ENCODE results near the gene GPR156.

Gene GPR156

DNA sequence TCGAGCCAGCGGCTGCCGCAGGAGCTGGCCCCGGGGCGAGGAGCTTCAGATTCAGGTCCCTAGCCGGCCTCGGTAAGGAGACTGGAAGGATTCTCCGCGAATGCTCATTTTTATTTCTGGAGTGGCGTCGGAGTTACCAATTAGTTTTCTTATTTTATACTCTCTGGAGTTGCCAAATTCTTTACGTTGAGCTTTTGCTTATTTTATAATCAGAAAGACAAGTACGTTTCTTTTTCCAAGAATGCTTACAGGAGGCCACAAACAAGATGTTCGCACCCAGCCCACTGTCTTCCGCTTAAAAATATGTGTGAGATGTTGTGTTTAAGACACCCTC is 453 bp upstream of the GPR156 start:
- H3K4me3 ChIP-seq: peak overlapping the region; percentile 47 to 61
- TF ChIP-seq, protein P1, sequence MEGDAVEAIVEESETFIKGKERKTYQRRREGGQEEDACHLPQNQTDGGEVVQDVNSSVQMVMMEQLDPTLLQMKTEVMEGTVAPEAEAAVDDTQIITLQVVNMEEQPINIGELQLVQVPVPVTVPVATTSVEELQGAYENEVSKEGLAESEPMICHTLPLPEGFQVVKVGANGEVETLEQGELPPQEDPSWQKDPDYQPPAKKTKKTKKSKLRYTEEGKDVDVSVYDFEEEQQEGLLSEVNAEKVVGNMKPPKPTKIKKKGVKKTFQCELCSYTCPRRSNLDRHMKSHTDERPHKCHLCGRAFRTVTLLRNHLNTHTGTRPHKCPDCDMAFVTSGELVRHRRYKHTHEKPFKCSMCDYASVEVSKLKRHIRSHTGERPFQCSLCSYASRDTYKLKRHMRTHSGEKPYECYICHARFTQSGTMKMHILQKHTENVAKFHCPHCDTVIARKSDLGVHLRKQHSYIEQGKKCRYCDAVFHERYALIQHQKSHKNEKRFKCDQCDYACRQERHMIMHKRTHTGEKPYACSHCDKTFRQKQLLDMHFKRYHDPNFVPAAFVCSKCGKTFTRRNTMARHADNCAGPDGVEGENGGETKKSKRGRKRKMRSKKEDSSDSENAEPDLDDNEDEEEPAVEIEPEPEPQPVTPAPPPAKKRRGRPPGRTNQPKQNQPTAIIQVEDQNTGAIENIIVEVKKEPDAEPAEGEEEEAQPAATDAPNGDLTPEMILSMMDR (IDR thresholded peaks at IDR 0.05): no peak
- no peaks in the 10 kb centered on the region for H3K27me3 ChIP-seq
- intact Hi-C loops (cut with DNase I; ENCODE audit: low total_unique reads): no loop called here
- H3K9me3 ChIP-seq: no peaks in the 10 kb centered on the region
- no peaks in the 10 kb centered on the region for H3K36me3 ChIP-seq
- DNase-seq: no peak
- no peak overlapping the region for H3K27ac ChIP-seq
- H3K4me1 ChIP-seq: peaks cover 0 to 9% (median 7%) of the 10 kb centered on the region in 4 donors

GRCh38 chr3:120281261-120281660 is 3.8 kb downstream of the GPR156 start:
- Histone ChIP-seq H3K27ac (no peak overlapping the region), H3K36me3 (no peaks in the 10 kb centered on the region), H3K9me3 (no peaks in the 10 kb centered on the region), H3K4me3 (no peak overlapping the region), H3K27me3 (no peaks in the 10 kb centered on the region), H3K4me1 (peaks cover 0 to 9% (median 7%) of the 10 kb centered on the region in 4 donors)
- no peak for DNase-seq
- TF ChIP-seq, protein P1 (IDR thresholded peaks at IDR 0.05): no peak
- intact Hi-C loops (cut with DNase I; ENCODE audit: low total_unique reads): no loop called here

DNA sequence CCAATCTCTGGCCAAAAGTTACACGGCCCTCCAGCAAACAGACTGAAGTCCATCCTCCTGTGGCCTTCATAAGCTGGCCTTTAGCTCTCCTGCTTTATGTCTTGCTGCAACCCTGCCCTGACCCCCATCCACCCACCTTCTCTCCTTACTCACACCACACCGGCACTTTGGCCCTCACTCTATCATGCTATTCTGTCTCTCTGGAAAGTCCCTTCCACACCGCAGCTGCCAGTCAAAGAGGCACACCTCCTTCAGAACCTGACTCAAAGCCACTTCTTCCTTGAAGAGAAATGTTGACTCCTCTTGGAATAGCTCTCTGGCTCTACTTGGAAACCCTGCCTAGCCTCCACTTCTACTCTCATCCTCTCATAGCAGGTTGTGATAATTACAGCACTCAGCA is 4.5 kb downstream of the GPR156 start:
- Histone ChIP-seq H3K27me3 (no peaks in the 10 kb centered on the region), H3K4me1 (peaks cover 0 to 9% (median 7%) of the 10 kb centered on the region in 4 donors), H3K9me3 (no peaks in the 10 kb centered on the region), H3K27ac (no peak overlapping the region), H3K4me3 (no peak overlapping the region), H3K36me3 (no peaks in the 10 kb centered on the region)
- TF ChIP-seq, protein P1 (IDR thresholded peaks at IDR 0.05): no peak
- intact Hi-C loops (cut with DNase I; ENCODE audit: low total_unique reads): no loop called here
- DNase-seq: no peak

- H3K27ac ChIP-seq: no peak overlapping the region
- H3K4me1 ChIP-seq: peaks cover 0 to 5% (median 2%) of the 10 kb centered on the region in 4 donors
- H3K36me3 ChIP-seq: no peaks in the 10 kb centered on the region
- intact Hi-C loops (cut with DNase I; ENCODE audit: low total_unique reads): no loop called here
- H3K4me3 ChIP-seq: no peak overlapping the region
- no peaks in the 10 kb centered on the region for H3K27me3 ChIP-seq
- TF ChIP-seq, protein P1 (IDR thresholded peaks at IDR 0.05): no peak
- no peaks in the 10 kb centered on the region for H3K9me3 ChIP-seq
- DNase-seq: no peak
Measured at GRCh38 chr3:120280026-120280425, 5.0 kb downstream of the GPR156 start.

GRCh38 chr3:120276767-120277166 is 8.3 kb downstream of the GPR156 start:
- intact Hi-C loops (cut with DNase I; ENCODE audit: low total_unique reads): no loop called here
- Histone ChIP-seq H3K36me3 (no peaks in the 10 kb centered on the region), H3K27ac (no peak overlapping the region), H3K27me3 (no peaks in the 10 kb centered on the region), H3K4me1 (no peaks in the 10 kb centered on the region), H3K9me3 (no peaks in the 10 kb centered on the region), H3K4me3 (no peak overlapping the region)
- no peak for DNase-seq
- TF ChIP-seq, protein P1 (IDR thresholded peaks at IDR 0.05): no peak

GRCh38 chr3:120275618-120276017 is 9.4 kb downstream of the GPR156 start:
- no peak for DNase-seq
- TF ChIP-seq, protein P1 (IDR thresholded peaks at IDR 0.05): no peak

More at GRCh38 chr3:120275618-120276017, 9.4 kb downstream of the GPR156 start:
- intact Hi-C loops (cut with DNase I; ENCODE audit: low total_unique reads): no loop called here
- no peaks in the 10 kb centered on the region for H3K27me3 ChIP-seq
- H3K4me1 ChIP-seq: no peaks in the 10 kb centered on the region
- H3K9me3 ChIP-seq: no peaks in the 10 kb centered on the region
- no peaks in the 10 kb centered on the region for H3K36me3 ChIP-seq
- no peak overlapping the region for H3K27ac ChIP-seq
- H3K4me3 ChIP-seq: no peak overlapping the region
